Keratinocyte (primary cell): ENCODE measurements around the gene MPC1.

Experiments used
- CTCF ChIP-seq, 3 experiments: IDR thresholded peaks in 1 of 3; conservative IDR thresholded peaks in 1 of 3; optimal IDR thresholded peaks in 1 of 3; 2 replicates in 2 of 3; 3 replicates in 1 of 3; pipeline versions ENCODE3 to v1.5.1; 2011; ENCODE audit warnings: low read length in 3 of 3, mild to moderate bottlenecking in 3 of 3, moderate library complexity in 2 of 3, control low read depth in 1 of 3, inconsistent platforms in 1 of 3; ENCODE audit not compliant: insufficient read depth in 2 of 3; ENCODE audit errors: extremely low read depth in 1 of 3
- EZH2 ChIP-seq: IDR thresholded peaks from one replicate; pipeline ENCODE4 v1.6.1; 2012; ENCODE audit warnings: inconsistent platforms, mild to moderate bottlenecking, low read length, moderate library complexity

DNA sequence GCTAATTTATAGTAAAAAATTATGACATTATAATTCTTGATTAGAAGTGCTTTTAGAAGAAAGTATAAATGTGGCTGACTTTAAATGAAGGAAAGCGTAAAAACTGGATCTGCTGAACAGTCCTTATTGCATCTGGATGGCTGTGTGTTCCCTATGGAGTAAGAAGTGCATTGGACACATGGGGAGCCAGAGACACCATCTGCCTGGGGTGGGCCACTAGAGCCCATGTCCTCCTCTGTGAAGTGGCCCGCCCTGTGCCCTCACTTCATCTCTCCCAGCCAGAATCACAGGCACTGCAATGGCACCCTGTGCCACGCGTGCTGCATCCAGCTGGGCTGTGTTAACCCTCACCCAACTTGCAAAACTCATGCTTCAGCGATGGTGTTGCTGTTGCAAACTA is 27.2 kb downstream of the MPC1 start:
- TF ChIP-seq CTCF (optimal IDR thresholded peaks at IDR 0.05 in 1 of 3, IDR thresholded peaks at IDR 0.05 in 1 of 3, conservative IDR thresholded peaks at IDR 0.05 in 1 of 3; ENCODE audit: extremely low read depth in 1 of 3, insufficient read depth in 2 of 3, low read length in 3 of 3) (no peak), EZH2 (no peak)
